Astrocyte of the cerebellum (primary cell): ENCODE results near the gene TAF11L14.
"Not testable (repeated sequence)": the region's sequence is repeated elsewhere in the genome, so short reads cannot be mapped to it uniquely, and the experiment has no call there.

ENCODE experiments used
- DNase-seq: peaks from one replicate; pipeline ENCODE4 v3.0.0-alpha.2; 2011; ENCODE audit warnings: low read depth
- H3K4me3 ChIP-seq: 2 replicates; pipeline ENCODE4 v1.5.1; 2011; ENCODE audit warnings: mild to moderate bottlenecking, low read depth, low read length, moderate library complexity
- in situ Hi-C: cut with HindIII; loops from 2 replicates; pipeline ENCODE4 v1.10.0; 2017; ENCODE audit warnings: low sequenced_read_pairs
- TF ChIP-seq, protein P1 (sequence below): IDR thresholded peaks from 2 replicates; pipeline ENCODE4 v1.5.1; 2012; ENCODE audit warnings: low read length, low read depth, moderate library complexity, mild to moderate bottlenecking; ENCODE audit errors: missing control alignments

Gene TAF11L14

DNA sequence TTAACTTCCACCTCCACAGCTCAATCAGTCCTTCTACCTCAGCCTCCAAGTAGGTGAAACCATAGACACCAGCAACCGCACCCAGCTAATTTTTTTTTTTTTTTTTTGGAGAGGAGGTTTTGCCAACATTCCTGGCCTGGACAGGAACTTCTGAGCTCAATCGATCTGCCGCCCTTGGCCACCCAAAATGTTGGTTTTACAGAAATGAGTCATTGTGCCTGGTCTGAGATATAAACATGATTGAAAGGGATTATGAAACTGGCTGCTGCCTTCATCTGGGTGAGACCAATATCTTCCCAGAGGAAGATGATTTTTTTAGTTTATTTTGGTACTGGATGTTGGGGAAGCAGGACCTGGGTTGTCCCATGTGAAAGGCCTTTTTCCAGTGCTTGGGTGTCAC is 14.9 kb upstream of the TAF11L14 start:
- in situ Hi-C loops = no loop called here
- H3K4me3 ChIP-seq = no peak overlapping the region
- no peak for DNase-seq
- TF ChIP-seq, protein P1, sequence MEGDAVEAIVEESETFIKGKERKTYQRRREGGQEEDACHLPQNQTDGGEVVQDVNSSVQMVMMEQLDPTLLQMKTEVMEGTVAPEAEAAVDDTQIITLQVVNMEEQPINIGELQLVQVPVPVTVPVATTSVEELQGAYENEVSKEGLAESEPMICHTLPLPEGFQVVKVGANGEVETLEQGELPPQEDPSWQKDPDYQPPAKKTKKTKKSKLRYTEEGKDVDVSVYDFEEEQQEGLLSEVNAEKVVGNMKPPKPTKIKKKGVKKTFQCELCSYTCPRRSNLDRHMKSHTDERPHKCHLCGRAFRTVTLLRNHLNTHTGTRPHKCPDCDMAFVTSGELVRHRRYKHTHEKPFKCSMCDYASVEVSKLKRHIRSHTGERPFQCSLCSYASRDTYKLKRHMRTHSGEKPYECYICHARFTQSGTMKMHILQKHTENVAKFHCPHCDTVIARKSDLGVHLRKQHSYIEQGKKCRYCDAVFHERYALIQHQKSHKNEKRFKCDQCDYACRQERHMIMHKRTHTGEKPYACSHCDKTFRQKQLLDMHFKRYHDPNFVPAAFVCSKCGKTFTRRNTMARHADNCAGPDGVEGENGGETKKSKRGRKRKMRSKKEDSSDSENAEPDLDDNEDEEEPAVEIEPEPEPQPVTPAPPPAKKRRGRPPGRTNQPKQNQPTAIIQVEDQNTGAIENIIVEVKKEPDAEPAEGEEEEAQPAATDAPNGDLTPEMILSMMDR = no peak

DNA sequence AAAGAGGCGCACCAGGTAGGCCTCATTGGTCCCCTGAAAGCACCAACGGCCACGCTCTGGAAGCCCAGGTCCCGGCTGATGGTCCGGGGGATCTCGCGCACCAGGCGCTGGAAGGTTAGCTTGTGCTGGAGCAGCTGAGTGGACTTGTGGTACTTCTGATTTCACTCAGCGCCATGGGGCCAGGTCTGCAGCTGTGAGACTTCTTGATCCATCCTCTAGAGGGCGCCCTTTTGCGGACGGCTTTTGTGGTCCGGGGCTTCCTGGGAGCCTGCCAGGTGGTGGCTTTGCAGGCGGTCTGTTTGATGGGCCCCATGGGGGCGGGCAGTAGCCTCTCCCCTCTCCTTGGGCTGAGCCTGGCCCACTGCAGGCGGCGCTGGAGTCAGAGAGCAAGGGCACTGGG is 13.6 kb upstream of the TAF11L14 start:
- H3K4me3 ChIP-seq = no peak overlapping the region
- TF ChIP-seq, protein P1 = no peak
- DNase-seq = no peak
- in situ Hi-C loops = no loop called here

DNA sequence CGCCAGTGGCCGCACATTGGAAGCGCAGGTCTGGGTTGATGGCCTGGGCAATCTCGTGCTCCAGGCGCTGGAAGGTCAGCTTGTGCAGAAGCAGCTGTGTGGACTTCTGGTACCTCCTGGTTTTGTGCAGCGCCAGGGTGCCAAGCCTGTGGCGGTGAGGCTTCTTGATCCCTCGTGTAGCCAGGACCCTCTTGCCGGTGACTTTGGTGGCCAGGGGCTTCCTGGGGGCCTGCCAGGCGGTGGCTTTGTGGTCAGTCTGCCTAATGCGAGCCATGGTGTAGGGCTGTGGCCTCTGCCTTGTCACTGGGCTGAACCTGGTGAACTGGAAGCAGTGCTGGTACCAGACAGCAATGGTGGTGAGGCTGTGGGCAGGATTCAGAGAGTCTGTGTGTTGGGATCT is 8.6 kb upstream of the TAF11L14 start:
- H3K4me3 ChIP-seq = no peak overlapping the region
- in situ Hi-C loops = no loop called here
- no peak for DNase-seq
- TF ChIP-seq, protein P1 = no peak

DNA sequence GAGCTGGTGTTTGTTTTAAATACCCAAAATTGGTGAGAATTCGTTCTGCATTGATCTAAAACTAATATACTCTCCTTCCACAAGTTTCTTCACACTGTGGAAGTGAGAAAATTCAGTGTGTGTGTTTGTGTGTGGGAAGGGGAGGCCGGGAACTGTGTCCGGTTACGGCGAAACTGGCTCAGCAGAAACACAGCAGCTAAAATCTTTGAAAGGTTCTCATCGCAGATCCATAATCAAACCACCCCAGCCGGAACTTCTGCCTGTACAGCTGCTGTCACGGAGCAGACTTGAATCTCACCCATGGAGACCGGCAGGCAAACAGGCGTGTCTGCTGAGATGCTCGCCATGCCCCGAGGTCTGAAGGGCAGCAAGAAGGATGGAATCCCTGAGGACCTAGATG is 2.5 kb upstream of the TAF11L14 start, which contains the start of gene TAF11L13:
Gene TAF11L13 (plus strand): TSS at position 301 of the 400 bp plus-strand sequence.
- DNase-seq, in situ Hi-C loops, H3K4me3 ChIP-seq: not testable (repeated sequence)

DNA sequence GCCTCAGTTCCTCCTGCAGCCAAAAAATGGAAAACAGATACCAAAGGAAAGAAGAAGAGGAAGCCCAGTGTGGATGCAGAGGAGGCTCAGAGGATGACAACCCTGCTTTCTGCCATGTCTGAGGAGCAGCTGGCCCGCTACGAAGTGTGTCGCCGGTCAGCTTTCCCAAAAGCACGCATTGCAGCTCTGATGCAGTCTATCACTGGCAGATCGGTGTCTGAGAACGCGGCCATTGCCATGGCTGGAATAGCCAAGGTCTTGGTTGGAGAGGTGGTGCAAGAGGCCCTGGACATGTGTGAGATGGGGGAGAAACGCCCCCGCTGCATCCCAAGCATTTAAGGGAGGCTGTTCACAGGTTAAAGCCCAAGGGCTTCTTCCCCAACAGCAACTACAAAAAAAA is 15.0 kb downstream of the TAF11L14 start:
- in situ Hi-C loops, H3K4me3 ChIP-seq: not testable (repeated sequence)

DNA sequence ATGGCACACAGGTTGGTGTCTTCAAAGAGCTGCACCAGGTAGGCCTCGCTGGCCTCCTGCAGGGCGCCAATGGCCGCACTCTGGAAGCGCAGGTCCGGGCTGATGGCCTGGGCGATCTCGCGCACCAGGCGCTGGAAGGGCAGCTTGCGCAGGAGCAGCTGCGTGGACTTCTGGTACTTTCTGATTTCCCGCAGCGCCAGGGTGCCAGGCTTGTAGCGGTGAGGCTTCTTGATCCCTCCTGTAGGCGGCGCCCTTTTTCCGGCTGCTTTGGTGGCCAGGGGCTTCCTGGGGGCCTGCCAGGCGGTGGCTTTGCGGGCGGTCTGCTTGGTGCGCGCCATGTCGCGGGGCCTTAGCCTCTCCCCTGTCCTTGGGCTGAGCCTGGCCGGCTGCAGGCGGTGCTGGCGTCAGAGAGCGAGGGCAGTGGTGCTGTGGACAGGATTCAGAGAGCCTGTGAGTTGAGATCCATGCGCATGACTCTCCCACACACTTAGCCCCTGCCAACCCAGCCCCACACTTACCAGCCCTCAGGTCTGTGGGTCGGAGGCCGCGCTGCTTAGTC is 21.0 kb downstream of the TAF11L14 start:
- DNase-seq, in situ Hi-C loops, H3K4me3 ChIP-seq: not testable (repeated sequence)

More for the DNA sequence above, 15.0 kb downstream of the TAF11L14 start:
- DNase-seq = not testable (repeated sequence)

DNA sequence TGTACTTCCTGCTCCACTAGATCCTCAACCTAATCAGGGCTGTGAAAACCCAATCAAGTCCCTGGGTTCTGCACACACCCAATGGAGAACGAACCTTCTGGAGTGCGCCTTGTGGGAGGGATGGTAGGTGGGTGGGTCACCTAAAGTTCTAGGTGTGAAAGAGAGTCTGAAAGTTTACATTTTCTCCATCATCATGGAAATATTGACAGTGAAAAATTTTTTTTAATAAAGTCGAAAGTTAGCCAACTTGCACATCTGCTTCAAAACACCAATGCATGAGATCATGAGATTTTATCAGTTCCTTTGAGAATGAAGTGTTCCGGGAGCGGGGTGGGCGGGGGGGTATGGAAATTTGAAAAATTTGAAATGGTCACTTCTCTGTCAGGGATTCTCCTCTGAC is 21.7 kb downstream of the TAF11L14 start:
- in situ Hi-C loops = no loop called here
- no peak for DNase-seq
- no peak overlapping the region for H3K4me3 ChIP-seq
- TF ChIP-seq, protein P1 = no peak

DNA sequence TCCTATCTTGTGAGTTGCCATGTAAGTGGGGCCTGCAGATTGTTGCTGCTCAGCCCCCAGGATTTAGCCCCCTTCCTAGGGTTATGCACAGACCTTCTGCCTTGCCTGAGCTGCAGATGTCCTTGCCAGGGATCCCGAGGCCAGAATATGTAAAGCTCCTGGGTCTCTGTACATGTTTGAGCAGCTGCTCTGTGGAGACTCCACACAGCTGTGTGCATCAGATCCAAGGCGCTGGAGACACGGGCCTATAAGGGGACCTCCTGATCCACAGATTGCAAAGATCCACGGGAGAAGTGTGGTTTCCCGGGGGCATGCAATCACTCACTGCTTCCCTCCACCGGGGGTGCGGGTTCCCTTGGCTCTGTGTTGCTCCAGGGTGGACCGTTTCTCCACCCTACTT is 28.9 kb downstream of the TAF11L14 start:
- no peak for DNase-seq
- TF ChIP-seq, protein P1 = no peak
- in situ Hi-C loops = no loop called here
- no peak overlapping the region for H3K4me3 ChIP-seq
